ENCODE data around the gene ROCK2. TPM values are rescaled to one million over a fixed set of nuclear protein-coding genes. Genes with fewer than 3 reads are reported as not detected.

Gene ROCK2
- total RNA-seq, 3 donors from 2014 or later (not counting 1 experiment from before 2014, with no cell fraction given) = 19.9 to 28.2 (median 21.9) TPM

DNA sequence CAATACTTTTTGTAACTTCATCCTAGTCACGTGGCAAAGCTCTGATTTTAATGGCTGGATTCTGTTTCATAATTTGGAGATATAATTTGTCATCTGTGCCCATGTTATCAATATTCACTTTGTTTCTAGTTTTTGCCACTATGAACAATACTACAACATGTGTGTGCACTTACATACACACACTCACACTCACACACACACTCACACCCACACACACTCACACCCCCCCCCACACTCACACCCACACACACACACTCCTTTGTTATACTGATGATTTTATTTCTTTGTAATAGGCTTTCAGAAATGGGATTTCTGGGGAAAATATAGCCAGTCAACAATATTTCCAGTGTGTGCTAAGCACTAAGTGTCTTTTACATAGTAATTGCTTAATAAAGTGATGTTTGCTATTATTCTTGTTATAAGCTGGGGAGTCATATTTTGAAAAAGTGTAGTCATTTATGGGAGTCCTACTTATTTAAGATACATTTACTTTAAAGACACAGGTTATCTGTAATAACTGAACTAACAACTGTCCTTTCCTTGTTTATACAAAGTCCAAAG, 22.8 kb upstream of the ROCK2 start:
- H3K4me3 Mint-ChIP-seq = no peak overlapping the region

DNA sequence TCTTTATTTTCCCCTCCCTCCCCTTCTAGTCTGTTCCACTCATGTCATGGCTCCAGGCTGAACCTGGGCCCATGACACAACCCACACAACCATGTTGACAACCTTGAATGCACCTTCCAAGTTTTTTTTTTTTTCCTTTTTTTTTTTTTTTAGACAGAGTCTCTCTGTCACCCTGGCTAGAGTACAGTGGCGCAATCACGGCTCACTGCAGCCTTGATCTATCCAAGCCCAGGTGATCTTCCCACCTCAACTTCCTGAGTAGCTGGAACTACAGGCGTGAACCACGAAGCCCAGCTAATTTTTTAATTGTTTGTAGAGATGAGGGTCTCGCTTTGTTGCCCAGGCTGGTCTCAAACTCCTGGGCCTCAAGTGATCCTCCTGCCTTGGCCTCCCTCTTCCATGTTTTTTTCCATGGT, 21.9 kb upstream of the ROCK2 start:
- 79% methylated on average over 2 of the region's 5 CpGs for WGBS (ENCODE audit: insufficient coverage)
- intact Hi-C loops (cut with micrococcal nuclease) = no loop called here
- Histone ChIP-seq H3K4me3 (ENCODE audit: low read length) (no peak overlapping the region), H3K9me3 (ENCODE audit: control insufficient read depth, insufficient read depth, low read length) (no peaks in the 10 kb centered on the region), H3K36me3 (ENCODE audit: control insufficient read depth, insufficient read depth, low read length) (no peaks in the 10 kb centered on the region), H3K27ac (ENCODE audit: low read length) (no peak overlapping the region), H3K27me3 (ENCODE audit: control insufficient read depth, insufficient read depth, low read length) (no peaks in the 10 kb centered on the region), H3K4me1 (ENCODE audit: control insufficient read depth, insufficient read depth, low read length) (no peaks in the 10 kb centered on the region)
- H3K4me1 Mint-ChIP-seq = no peaks in the 10 kb centered on the region
- no peaks in the 10 kb centered on the region for H3K9me3 Mint-ChIP-seq
- DNase-seq = no peak
- no peak for ATAC-seq
- TF ChIP-seq, protein P1, sequence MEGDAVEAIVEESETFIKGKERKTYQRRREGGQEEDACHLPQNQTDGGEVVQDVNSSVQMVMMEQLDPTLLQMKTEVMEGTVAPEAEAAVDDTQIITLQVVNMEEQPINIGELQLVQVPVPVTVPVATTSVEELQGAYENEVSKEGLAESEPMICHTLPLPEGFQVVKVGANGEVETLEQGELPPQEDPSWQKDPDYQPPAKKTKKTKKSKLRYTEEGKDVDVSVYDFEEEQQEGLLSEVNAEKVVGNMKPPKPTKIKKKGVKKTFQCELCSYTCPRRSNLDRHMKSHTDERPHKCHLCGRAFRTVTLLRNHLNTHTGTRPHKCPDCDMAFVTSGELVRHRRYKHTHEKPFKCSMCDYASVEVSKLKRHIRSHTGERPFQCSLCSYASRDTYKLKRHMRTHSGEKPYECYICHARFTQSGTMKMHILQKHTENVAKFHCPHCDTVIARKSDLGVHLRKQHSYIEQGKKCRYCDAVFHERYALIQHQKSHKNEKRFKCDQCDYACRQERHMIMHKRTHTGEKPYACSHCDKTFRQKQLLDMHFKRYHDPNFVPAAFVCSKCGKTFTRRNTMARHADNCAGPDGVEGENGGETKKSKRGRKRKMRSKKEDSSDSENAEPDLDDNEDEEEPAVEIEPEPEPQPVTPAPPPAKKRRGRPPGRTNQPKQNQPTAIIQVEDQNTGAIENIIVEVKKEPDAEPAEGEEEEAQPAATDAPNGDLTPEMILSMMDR (IDR thresholded peaks at IDR 0.05) = no peak
- H3K4me3 Mint-ChIP-seq = no peak overlapping the region
- peaks cover 6 to 11% of the 10 kb centered on the region in 2 donors for H3K27me3 Mint-ChIP-seq (ENCODE audit: low read depth in 2 of 2)
- H3K36me3 Mint-ChIP-seq = no peaks in the 10 kb centered on the region
- H3K27ac Mint-ChIP-seq = no peak overlapping the region

More for the DNA sequence above, 22.8 kb upstream of the ROCK2 start:
- H3K36me3 ChIP-seq (ENCODE audit: control insufficient read depth, insufficient read depth, low read length) = no peaks in the 10 kb centered on the region
- no peak overlapping the region for H3K27ac ChIP-seq (ENCODE audit: low read length)
- Mint-ChIP-seq H3K9me3 (no peaks in the 10 kb centered on the region), H3K36me3 (no peaks in the 10 kb centered on the region), H3K27ac (no peak overlapping the region), H3K27me3 (ENCODE audit: low read depth in 2 of 2) (peaks cover 7 to 13% of the 10 kb centered on the region in 2 donors), H3K4me1 (no peaks in the 10 kb centered on the region)
- no peak for ATAC-seq
- no peaks in the 10 kb centered on the region for H3K27me3 ChIP-seq (ENCODE audit: control insufficient read depth, insufficient read depth, low read length)
- no CpG with 5 or more reads among the region's 1 CpG for WGBS (ENCODE audit: insufficient coverage)
- TF ChIP-seq, protein P1 (IDR thresholded peaks at IDR 0.05) = no peak
- H3K4me1 ChIP-seq (ENCODE audit: control insufficient read depth, insufficient read depth, low read length) = no peaks in the 10 kb centered on the region
- H3K9me3 ChIP-seq (ENCODE audit: control insufficient read depth, insufficient read depth, low read length) = no peaks in the 10 kb centered on the region
- intact Hi-C loops (cut with micrococcal nuclease) = no loop called here
- no peak for DNase-seq
- H3K4me3 ChIP-seq (ENCODE audit: low read length) = no peak overlapping the region

DNA sequence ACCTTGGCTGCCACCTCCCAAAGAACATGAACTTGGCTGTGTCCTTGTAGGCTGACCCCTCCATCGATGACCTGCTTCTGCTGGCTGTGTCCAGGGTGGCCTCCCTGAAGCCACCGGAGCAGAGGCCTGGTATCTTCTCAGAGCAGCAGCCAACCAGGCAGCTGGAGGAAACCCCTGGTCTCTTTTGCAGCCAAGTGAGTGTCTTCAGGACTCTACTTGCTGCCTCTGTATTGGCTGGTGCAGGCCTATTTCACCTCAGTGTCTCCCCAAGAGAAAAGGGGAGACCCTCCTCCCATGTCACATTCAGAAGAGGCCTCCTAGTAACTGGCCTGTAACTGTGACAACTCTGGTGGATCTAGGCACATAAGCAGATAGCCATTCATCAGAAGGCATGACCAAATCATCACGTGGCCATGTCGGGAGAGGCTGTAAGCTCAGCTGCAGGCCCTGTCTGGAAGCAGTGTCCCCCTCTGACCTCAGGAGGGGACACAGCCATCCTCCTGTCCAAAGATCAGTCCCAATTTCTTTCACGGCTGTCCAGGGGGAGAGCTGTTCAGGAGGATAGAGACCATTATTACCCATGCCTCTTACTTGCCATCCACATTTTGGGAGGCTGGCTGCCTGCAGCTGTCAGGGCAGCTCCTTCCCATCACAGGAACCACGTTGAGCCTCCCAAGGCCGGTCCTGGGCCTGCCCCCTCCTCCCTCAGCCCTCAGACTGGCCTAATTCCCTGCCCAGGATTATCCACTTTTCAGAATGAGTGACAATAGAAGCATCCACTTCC, 20.9 kb upstream of the ROCK2 start:
- H3K4me3 ChIP-seq (ENCODE audit: low read length) = no peak overlapping the region
- WGBS (ENCODE audit: insufficient coverage) = 57% methylated on average over 7 of the region's 7 CpGs
- no peaks in the 10 kb centered on the region for H3K9me3 ChIP-seq (ENCODE audit: control insufficient read depth, insufficient read depth, low read length)
- no peaks in the 10 kb centered on the region for H3K4me1 Mint-ChIP-seq
- TF ChIP-seq, protein P1 (IDR thresholded peaks at IDR 0.05) = no peak
- H3K27me3 ChIP-seq (ENCODE audit: control insufficient read depth, insufficient read depth, low read length) = no peaks in the 10 kb centered on the region
- DNase-seq = no peak
- H3K4me1 ChIP-seq (ENCODE audit: control insufficient read depth, insufficient read depth, low read length) = no peaks in the 10 kb centered on the region
- H3K36me3 Mint-ChIP-seq = no peaks in the 10 kb centered on the region
- no peaks in the 10 kb centered on the region for H3K9me3 Mint-ChIP-seq
- intact Hi-C loops (cut with micrococcal nuclease) = no loop called here
- ATAC-seq = no peak
- H3K27ac Mint-ChIP-seq = no peak overlapping the region
- no peak overlapping the region for H3K27ac ChIP-seq (ENCODE audit: low read length)
- H3K27me3 Mint-ChIP-seq (ENCODE audit: low read depth in 2 of 2) = peaks cover 6 to 11% of the 10 kb centered on the region in 2 donors
- H3K4me3 Mint-ChIP-seq = no peak overlapping the region
- no peaks in the 10 kb centered on the region for H3K36me3 ChIP-seq (ENCODE audit: control insufficient read depth, insufficient read depth, low read length)
